ENCODE measurements around the gene OR10C1.

Gene OR10C1

DNA sequence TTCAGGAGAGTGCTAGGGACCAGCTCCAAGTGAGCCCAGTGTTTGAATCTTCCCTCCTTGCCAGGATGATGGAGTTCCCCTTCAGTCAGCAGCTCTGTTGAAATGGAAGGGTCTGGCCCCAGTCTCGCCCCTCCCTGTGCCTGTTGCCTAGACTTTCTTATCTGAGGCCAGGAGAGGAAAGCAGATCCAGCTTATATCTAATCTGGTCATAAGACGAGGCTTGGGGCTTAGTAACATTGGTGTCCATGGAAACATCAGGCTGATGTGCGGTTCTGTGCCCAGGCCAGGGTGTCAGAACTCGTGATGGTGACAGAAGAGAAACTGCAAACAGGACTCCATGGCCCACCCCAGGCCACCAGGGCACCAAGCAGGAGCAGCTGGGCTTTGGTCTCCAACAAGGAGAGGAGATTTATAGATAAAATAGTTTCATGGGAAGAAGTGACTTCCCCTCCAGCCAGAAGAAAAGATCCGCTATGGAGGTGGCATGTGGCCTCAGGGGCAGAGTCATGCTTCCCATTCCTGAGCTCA lies 38.9 kb downstream of the OR10C1 start:
- DNase-seq (ENCODE audit: low read depth) = no peak

DNA sequence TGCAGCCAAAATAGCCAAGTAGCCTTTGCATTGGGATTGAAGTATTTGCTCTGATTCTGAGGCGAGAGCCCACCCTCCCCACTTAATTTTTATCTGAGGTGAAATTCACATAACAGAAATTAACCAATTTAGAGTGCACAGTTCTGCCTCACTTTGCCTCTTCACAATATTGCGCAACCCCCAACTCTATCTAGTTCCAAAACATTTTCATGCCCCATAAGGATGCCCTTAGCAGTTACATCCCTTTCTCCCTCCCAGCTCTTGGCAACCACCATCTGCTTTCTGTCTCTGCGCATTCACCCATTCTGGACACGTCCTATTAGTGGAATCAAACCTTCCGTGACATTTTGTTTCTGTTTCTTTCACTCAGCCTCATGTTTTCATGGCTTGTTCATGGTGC lies 39.6 kb downstream of the OR10C1 start:
- DNase-seq (ENCODE audit: low read depth) = no peak

DNA sequence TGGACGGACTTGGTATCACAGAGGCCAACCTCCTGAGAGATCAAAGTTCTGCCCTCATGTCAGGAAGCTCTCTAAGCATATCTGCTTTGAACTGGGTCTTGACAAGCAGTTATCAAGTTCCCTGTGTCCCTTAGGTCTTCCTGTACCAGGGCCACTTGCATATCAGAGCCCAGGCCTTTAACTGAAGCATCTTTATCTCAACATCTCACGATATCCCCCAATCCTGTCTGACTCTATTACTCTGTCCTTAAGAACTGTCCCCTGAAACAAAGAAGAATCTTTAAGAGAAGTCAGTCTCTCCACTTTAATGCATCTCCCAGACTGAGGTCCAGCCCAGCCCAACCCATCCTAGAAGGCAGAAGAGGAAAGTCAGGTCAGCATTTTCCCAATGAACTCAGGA lies 40.5 kb downstream of the OR10C1 start:
- DNase-seq (ENCODE audit: low read depth) = no peak

DNA sequence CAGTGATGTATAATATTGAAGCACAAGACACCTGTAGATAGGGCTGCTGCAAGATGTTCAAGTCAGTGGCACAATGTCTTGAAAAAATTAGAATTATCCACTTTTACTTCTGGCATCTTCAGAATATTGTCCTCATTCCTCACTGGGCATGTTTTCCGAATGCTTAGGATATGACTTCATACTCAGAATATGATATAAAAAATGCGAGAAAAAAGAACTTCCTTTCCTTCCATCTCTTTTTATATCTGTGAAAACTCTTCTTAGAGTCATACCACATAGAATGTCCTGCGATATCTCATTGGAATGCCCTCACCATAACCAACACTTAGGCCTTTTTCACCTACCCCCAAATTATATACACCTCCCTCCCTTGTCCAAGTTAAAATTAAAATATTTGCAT lies 44.1 kb downstream of the OR10C1 start:
- no peak for DNase-seq (ENCODE audit: low read depth)

DNA sequence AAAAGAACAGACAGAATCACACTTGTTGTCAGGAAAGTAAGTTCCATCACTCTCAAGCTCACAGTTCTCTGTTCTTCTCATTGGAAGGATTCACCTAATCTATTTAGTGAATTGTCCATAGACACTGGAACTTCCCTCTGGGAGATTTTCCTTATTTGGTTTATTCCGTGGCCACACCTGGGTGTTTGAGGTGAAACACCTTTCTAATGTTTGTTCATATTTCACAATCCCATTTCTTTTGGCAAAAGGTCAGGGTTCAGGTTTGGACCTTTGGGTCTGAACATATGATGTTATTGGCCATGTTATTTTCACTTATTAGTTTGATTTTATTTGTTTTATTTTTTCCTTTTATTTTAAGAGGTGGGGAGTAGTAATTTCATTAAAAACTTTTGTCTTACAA lies 44.6 kb downstream of the OR10C1 start:
- no peak for DNase-seq (ENCODE audit: low read depth)

DNA sequence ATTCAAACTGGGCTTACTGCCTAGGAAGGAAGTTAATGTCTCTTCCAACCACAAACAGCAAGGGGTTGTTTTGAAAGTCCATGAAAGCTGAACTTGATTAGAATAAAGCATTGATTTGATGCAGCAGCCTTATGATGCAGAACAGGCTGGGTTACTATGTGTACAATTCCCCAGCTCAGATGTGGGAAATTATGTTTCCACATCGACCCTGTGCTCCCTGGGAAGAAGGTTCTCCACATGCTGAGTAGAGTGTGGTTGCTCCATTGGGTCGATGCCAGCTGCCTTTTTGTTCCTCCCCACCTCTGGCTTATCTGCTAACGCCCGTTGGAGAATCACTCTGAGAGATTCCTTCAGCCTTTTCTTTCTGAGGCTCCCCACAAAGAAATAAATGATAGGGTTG lies 47.5 kb downstream of the OR10C1 start:
- no peak for DNase-seq (ENCODE audit: low read depth)

DNA sequence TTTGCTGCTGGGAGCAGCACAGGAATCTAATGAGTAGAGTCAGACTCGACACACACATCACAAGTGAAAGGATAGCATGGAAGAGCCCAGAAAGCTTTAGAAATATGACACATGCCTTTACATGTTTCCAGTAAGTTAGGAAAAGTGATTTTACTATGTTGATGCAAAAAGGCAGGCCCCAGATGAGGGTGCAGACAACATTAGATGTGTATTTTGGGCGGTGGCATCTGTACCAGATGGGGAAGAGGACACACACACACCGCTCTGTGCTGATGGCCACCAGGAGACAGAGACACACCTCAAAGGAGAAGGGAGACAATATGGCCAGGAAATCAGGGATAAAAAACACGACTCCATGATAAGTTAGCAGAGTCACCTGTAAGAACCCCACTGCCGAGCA lies 48.0 kb downstream of the OR10C1 start:
- no peak for DNase-seq (ENCODE audit: low read depth)

DNA sequence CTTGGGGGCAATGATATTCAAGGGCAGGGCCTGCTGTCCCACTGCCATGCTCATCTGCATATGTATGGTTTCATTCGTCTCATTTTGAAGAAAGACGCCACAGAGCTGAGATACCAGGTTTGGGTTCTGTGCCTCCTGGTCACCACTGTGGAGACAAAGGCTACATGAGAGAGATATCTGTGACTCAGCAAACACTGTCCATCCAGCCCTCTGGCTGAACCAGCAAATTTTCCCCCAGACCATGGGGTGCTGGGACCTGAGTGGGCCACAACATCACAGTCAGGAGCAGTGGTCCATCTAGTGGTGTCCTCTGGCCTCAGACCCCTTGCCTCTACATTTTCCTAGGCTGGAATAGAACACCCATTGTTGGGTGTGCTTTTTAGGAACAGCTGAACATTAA lies 48.6 kb downstream of the OR10C1 start, which contains the start of gene MAS1L:
Gene MAS1L, minus strand, starts transcription at position 297 of the 400 bp plus-strand sequence. Its CDS starts 54 bp downstream, at position 243.
- DNase-seq (ENCODE audit: low read depth) = no peak

DNA sequence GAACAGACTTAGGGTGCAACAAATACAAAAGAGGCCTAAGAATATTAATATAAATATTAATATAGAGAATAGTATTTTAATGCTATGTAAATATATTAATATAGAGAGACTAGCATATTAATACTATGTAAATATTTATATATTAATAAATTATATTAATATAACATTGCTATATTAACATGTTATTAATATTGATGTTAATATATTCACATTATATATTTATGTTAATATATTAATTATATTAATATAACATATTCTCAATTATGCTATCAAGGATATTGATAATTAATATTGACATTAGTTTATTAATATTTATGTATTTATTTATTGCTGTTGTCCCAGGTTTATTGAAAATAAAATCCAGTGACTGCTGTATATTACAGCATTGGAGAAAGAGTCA lies 49.8 kb downstream of the OR10C1 start:
- DNase-seq (ENCODE audit: low read depth) = no peak

DNA sequence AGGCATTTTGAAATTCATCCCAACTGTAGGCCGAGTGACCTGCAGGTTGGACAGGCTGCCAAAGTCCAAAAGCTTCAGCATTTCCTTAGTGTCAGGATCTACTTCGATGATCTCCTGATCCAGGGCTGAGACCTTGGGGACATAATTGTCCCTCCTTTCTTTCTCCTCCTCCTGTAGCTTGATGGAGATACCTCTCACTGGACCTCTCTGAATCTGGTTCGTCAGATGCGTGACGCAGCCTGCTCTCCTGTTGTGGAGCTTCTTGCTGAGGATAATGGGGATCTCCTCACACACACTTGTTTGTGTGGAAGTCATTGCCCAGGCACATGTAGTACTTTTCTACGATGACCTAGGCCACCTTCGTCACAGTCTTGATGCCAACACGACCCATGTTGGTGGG lies 50.2 kb downstream of the OR10C1 start:
- no peak for DNase-seq (ENCODE audit: low read depth)

DNA sequence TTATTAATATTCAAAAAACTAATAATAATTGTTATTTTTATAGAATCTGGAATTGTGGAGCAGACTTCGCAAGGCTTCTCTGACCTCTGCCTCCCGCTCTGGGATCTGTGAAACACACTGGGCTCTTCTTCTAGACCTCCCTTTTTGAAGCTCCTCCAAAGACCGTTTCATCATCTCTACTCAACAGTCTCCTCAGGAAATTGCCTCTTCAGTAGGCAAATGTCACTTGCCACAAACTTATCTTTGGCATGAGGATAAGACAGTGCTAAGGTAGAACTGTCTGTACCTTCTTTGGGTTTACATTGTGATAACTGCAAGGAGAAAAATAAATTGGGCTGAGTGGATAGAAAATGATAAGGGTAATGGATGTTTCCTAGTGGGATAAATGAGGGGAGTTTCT lies 50.9 kb downstream of the OR10C1 start:
- no peak for DNase-seq (ENCODE audit: low read depth)

DNA sequence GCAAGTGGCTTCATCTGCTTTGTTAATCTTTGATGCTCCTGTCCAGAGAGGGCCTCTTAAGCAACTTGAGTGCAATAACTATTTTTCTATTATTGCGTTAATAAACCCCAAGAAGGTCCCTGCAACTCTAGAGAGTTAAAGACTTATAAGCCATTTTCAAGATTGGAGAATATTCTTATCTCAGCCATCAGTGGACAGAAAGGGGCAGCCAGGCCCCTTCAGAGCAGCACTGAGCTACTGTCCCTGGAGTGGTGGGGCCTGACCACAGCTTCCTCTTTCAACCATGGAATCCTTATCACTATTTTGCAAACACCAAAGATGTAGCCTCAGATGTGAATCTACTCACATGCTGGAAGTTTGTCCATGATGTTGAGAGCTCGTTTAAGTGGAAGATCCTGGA lies 51.4 kb downstream of the OR10C1 start:
- no peak for DNase-seq (ENCODE audit: low read depth)

All from stimulated activated CD8-positive, alpha-beta memory T cell treated with anti-CD3 and anti-CD28 coated beads, Interleukin-12 subunit alpha, Interleukin-12 subunit beta, amount 100 ng/mL, for 1 hour (primary cell).